ENCODE data around the gene GALNT9.
"Not testable (repeated sequence)": the region's sequence is repeated elsewhere in the genome, so short reads cannot be mapped to it uniquely, and the experiment has no call there.

GALNT9 gene

GRCh38 chr12:132199101-132199500 lies 130.3 kb downstream of the GALNT9 start:
- ATAC-seq, result no peak

GRCh38 chr12:132197581-132198354 lies 131.6 kb downstream of the GALNT9 start:
- Mint-ChIP-seq H3K4me3 (no peak overlapping the region), H3K9me3 (peaks cover 6% of the 10 kb centered on the region), H3K36me3 (no peaks in the 10 kb centered on the region), H3K4me1 (no peaks in the 10 kb centered on the region), H3K27ac (no peak overlapping the region)
- no peak for ATAC-seq
- DNase-seq (ENCODE audit: low spot score in 2 of 2), result no peak

More at GRCh38 chr12:132199101-132199500, 130.3 kb downstream of the GALNT9 start:
- Mint-ChIP-seq H3K4me3 (no peak overlapping the region), H3K36me3 (no peaks in the 10 kb centered on the region), H3K27ac (no peak overlapping the region), H3K9me3 (peaks cover 2% of the 10 kb centered on the region), H3K4me1 (no peaks in the 10 kb centered on the region)
- no peak for DNase-seq (ENCODE audit: low spot score in 2 of 2)

GRCh38 chr12:132196873-132197390 lies 132.5 kb downstream of the GALNT9 start:
- DNase-seq (ENCODE audit: low spot score in 2 of 2) (no peak), ATAC-seq (no peak)
- no peaks in the 10 kb centered on the region for H3K4me1 Mint-ChIP-seq
- H3K27ac Mint-ChIP-seq, result no peak overlapping the region
- H3K36me3 Mint-ChIP-seq, result no peaks in the 10 kb centered on the region
- H3K4me3 Mint-ChIP-seq, result no peak overlapping the region
- peaks cover 6% of the 10 kb centered on the region for H3K9me3 Mint-ChIP-seq

- Mint-ChIP-seq H3K9me3 (peaks cover 6% of the 10 kb centered on the region), H3K4me1 (no peaks in the 10 kb centered on the region), H3K4me3 (no peak overlapping the region), H3K36me3 (no peaks in the 10 kb centered on the region), H3K27ac (no peak overlapping the region)
- ATAC-seq (no peak), DNase-seq (ENCODE audit: low spot score in 2 of 2) (no peak)
Measured at GRCh38 chr12:132196038-132196872, 133.1 kb downstream of the GALNT9 start.

- H3K27ac Mint-ChIP-seq, H3K4me3 Mint-ChIP-seq, H3K9me3 Mint-ChIP-seq: not testable (repeated sequence)
Measured at GRCh38 chr12:132195242-132195641, 134.1 kb downstream of the GALNT9 start.

GRCh38 chr12:132194556-132194955 lies 134.8 kb downstream of the GALNT9 start:
- DNase-seq (ENCODE audit: low spot score in 2 of 2) (no peak), ATAC-seq (no peak)
- H3K4me3 Mint-ChIP-seq, result no peak overlapping the region
- H3K4me1 Mint-ChIP-seq, result peaks cover 12% of the 10 kb centered on the region
- H3K36me3 Mint-ChIP-seq, result no peaks in the 10 kb centered on the region
- H3K27ac Mint-ChIP-seq, result no peak overlapping the region
- H3K9me3 Mint-ChIP-seq, result peaks cover 6% of the 10 kb centered on the region

More at GRCh38 chr12:132195242-132195641, 134.1 kb downstream of the GALNT9 start:
- not testable (repeated sequence) for DNase-seq (ENCODE audit: low spot score in 2 of 2); H3K4me1 Mint-ChIP-seq; ATAC-seq; H3K36me3 Mint-ChIP-seq

GRCh38 chr12:132194056-132194455 lies 135.3 kb downstream of the GALNT9 start:
- Mint-ChIP-seq H3K4me1 (peaks cover 17% of the 10 kb centered on the region), H3K4me3 (no peak overlapping the region), H3K27ac (no peak overlapping the region), H3K9me3 (peaks cover 6% of the 10 kb centered on the region), H3K36me3 (no peaks in the 10 kb centered on the region)
- peak in 1 of 2 donors; percentile 55 for DNase-seq (ENCODE audit: low spot score in 2 of 2)
- ATAC-seq, result no peak

- Mint-ChIP-seq H3K9me3 (peaks cover 6% of the 10 kb centered on the region), H3K36me3 (no peaks in the 10 kb centered on the region), H3K4me3 (no peak overlapping the region), H3K4me1 (peaks cover 30% of the 10 kb centered on the region), H3K27ac (no peak overlapping the region)
- ATAC-seq (no peak), DNase-seq (ENCODE audit: low spot score in 2 of 2) (no peak)
Measured at GRCh38 chr12:132191715-132192553, 137.5 kb downstream of the GALNT9 start.

- H3K4me3 Mint-ChIP-seq, result peak overlapping the region; percentile 94
- DNase-seq (ENCODE audit: low spot score in 2 of 2) (no peak), ATAC-seq (no peak)
- no peaks in the 10 kb centered on the region for H3K36me3 Mint-ChIP-seq
- H3K4me1 Mint-ChIP-seq, result peaks cover 39% of the 10 kb centered on the region
- peak overlapping the region; percentile 91 for H3K27ac Mint-ChIP-seq
- H3K9me3 Mint-ChIP-seq, result peaks cover 6% of the 10 kb centered on the region
Measured at GRCh38 chr12:132190834-132191500, 138.4 kb downstream of the GALNT9 start.

- peaks cover 8% of the 10 kb centered on the region for H3K9me3 Mint-ChIP-seq
- peak overlapping the region; percentile 91 for H3K27ac Mint-ChIP-seq
- peaks cover 47% of the 10 kb centered on the region for H3K4me1 Mint-ChIP-seq
- DNase-seq (ENCODE audit: low spot score in 2 of 2) (no peak), ATAC-seq (peak; percentile 24)
- peak overlapping the region; percentile 94 for H3K4me3 Mint-ChIP-seq
- H3K36me3 Mint-ChIP-seq, result no peaks in the 10 kb centered on the region
Measured at GRCh38 chr12:132190012-132190755, 139.2 kb downstream of the GALNT9 start.

GRCh38 chr12:132189378-132190011 lies 139.9 kb downstream of the GALNT9 start:
- ATAC-seq (peak; percentile 96), DNase-seq (ENCODE audit: low spot score in 2 of 2) (peak; percentile 86 to 94)
- peaks cover 9% of the 10 kb centered on the region for H3K9me3 Mint-ChIP-seq
- H3K4me1 Mint-ChIP-seq, result peaks cover 49% of the 10 kb centered on the region
- no peaks in the 10 kb centered on the region for H3K36me3 Mint-ChIP-seq
- peak overlapping the region; percentile 91 for H3K27ac Mint-ChIP-seq
- peak overlapping the region; percentile 94 for H3K4me3 Mint-ChIP-seq

GRCh38 chr12:132188916-132189325 lies 140.5 kb downstream of the GALNT9 start:
- DNase-seq (ENCODE audit: low spot score in 2 of 2), result no peak
- H3K36me3 Mint-ChIP-seq, result no peaks in the 10 kb centered on the region

GRCh38 chr12:132188451-132188901 lies 140.9 kb downstream of the GALNT9 start:
- H3K4me3 Mint-ChIP-seq, result peak overlapping the region; percentile 94
- H3K36me3 Mint-ChIP-seq, result no peaks in the 10 kb centered on the region
- ATAC-seq (no peak), DNase-seq (ENCODE audit: low spot score in 2 of 2) (no peak)
- H3K27ac Mint-ChIP-seq, result no peak overlapping the region
- peaks cover 49% of the 10 kb centered on the region for H3K4me1 Mint-ChIP-seq
- H3K9me3 Mint-ChIP-seq, result peaks cover 4% of the 10 kb centered on the region

More at GRCh38 chr12:132188916-132189325, 140.5 kb downstream of the GALNT9 start:
- no peak for ATAC-seq
- H3K9me3 Mint-ChIP-seq, result peaks cover 5% of the 10 kb centered on the region
- peaks cover 49% of the 10 kb centered on the region for H3K4me1 Mint-ChIP-seq
- peak overlapping the region; percentile 91 for H3K27ac Mint-ChIP-seq
- H3K4me3 Mint-ChIP-seq, result peak overlapping the region; percentile 94
